ENCODE data around the gene TLE4. TPM values are rescaled to one million over a fixed set of nuclear protein-coding genes. Genes with fewer than 3 reads are reported as not detected.

TLE4 gene
- total and polyA plus RNA-seq, 12 donors, result 4.2 to 17.3 (median 11.0) TPM

DNA sequence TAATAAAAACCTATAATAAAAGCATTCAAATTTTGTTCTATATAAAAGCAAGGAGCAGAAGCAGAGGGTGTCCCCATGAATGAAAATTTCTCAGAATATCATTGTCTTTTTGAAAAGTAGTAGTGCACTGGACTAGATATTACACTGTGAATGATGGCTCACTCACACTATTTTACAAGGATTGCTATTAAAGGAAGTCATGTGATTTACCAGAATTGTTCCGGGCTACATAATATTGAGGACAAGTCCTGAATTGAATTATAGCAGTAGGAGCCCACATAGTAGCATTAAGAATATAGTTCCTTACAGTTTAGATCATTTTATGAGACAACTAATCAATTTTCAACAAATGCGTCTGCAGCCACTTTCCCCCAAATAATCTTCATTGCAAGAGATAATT, 7.7 kb upstream of the TLE4 start:
- TF ChIP-seq, protein P1, sequence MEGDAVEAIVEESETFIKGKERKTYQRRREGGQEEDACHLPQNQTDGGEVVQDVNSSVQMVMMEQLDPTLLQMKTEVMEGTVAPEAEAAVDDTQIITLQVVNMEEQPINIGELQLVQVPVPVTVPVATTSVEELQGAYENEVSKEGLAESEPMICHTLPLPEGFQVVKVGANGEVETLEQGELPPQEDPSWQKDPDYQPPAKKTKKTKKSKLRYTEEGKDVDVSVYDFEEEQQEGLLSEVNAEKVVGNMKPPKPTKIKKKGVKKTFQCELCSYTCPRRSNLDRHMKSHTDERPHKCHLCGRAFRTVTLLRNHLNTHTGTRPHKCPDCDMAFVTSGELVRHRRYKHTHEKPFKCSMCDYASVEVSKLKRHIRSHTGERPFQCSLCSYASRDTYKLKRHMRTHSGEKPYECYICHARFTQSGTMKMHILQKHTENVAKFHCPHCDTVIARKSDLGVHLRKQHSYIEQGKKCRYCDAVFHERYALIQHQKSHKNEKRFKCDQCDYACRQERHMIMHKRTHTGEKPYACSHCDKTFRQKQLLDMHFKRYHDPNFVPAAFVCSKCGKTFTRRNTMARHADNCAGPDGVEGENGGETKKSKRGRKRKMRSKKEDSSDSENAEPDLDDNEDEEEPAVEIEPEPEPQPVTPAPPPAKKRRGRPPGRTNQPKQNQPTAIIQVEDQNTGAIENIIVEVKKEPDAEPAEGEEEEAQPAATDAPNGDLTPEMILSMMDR (IDR thresholded peaks at IDR 0.05), result no peak
- intact Hi-C loops (cut with DNase I), result no loop called here
- ATAC-seq (no peak), DNase-seq (no peak)
- Histone ChIP-seq H3K36me3 (no peaks in the 10 kb centered on the region), H3K27me3 (peaks cover 0 to 24% (median 9%) of the 10 kb centered on the region in 7 donors), H3K4me3 (no peak overlapping the region), H3K9me3 (peaks cover 0 to 8% (median 0%) of the 10 kb centered on the region in 11 donors), H3K27ac (no peak overlapping the region), H3K4me1 (peaks cover 0 to 11% (median 0%) of the 10 kb centered on the region in 9 donors)
- 85 to 89% methylated on average over 2 of the region's 2 CpGs for WGBS, 2 donors

DNA sequence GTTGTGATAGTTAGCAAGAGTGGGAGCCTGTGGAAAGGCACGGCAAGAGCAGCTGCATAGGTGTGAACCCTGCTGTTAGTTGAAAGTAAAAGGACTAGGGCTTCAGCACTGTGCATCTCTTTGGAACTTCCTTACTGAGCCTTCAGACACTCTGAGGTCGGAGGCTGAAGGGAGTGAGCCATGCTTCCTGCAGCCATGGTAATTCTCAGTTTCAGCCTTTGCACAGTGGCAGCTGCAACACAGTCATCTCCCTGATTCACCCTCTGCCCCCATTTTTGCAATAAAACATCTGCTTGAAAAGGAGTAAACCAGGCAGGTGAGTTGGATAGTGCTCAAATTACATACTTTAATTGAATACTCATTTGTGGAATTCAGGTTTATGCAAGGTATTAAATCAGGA, 6.5 kb upstream of the TLE4 start:
- 56 to 65% methylated on average over 2 of the region's 2 CpGs for WGBS, 2 donors
- intact Hi-C loops (cut with DNase I), result no loop called here
- Histone ChIP-seq H3K4me1 (peaks cover 0 to 18% (median 4%) of the 10 kb centered on the region in 9 donors), H3K36me3 (no peaks in the 10 kb centered on the region), H3K4me3 (no peak overlapping the region), H3K9me3 (peaks cover 0 to 8% (median 0%) of the 10 kb centered on the region in 11 donors), H3K27me3 (peaks cover 0 to 28% (median 9%) of the 10 kb centered on the region in 7 donors), H3K27ac (no peak overlapping the region)
- TF ChIP-seq, protein P1 (IDR thresholded peaks at IDR 0.05), result no peak
- DNase-seq (no peak), ATAC-seq (no peak)

DNA sequence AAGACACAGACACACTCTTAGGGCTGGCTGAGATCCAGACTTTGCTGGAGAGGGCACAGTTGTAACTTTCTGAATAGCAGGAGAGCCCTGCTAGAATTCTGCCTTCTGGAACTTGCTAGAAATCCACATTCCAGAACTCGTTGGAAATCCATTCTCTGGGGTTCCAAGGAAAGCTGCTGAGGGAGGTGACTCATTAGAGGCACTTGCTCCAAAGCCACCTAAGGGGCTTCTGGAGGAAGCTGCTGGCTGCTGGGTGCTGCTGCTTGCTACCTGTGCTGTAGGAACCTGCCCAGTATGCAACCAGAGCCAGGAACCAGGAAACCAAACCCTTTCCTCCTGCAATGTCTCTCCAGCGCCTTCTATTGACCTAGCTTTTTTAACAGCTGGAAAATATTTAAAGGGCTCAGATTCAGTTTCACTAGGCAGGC, 4.1 kb upstream of the TLE4 start:
- Histone ChIP-seq H3K4me1 (peaks cover 0 to 22% (median 10%) of the 10 kb centered on the region in 9 donors), H3K27me3 (peaks cover 0 to 31% (median 9%) of the 10 kb centered on the region in 7 donors), H3K27ac (no peak overlapping the region), H3K36me3 (no peaks in the 10 kb centered on the region), H3K9me3 (peaks cover 0 to 8% (median 0%) of the 10 kb centered on the region in 11 donors), H3K4me3 (no peak overlapping the region)
- TF ChIP-seq, protein P1 (IDR thresholded peaks at IDR 0.05), result no peak
- 76 to 83% methylated on average over 2 of the region's 2 CpGs for WGBS, 2 donors
- no peak for ATAC-seq
- intact Hi-C loops (cut with DNase I), result no loop called here
- DNase-seq, result no peak

DNA sequence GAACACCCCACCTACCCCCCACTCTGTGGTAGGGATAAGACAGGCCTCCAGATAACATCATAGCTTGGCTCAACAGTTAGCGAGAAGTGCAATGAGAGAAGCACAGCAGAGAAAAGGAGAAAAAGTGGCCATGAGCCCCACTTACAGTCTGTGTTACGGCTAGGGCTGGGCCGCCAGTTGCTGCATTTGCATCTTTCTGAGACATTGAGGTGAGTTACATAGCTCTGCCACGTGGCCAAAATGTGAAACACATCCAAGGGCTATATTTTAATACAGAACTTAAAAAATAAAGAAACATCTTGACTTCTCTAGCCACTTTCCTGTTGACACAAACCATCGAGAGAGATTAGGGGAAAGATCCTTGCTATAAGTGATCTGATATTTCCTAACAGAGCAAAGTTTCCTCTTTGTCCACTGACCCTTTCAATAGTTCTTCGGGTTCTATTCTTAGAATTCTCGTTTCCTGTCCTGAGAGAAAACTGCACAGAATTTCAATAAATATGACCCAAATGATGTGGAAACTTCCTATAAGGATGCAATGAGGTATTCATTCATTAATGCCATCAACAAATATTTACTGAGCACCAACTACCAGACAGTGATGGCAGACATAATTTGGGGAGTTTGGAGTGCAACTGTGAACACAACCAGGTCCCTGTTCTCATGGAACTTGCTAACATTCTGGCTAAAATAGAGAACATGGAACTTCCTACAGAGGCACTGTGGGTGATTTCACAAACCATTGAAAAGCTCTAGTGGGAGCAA, 3.2 kb upstream of the TLE4 start:
- H3K36me3 ChIP-seq, result no peaks in the 10 kb centered on the region
- peaks cover 0 to 22% (median 10%) of the 10 kb centered on the region in 9 donors for H3K4me1 ChIP-seq
- H3K9me3 ChIP-seq, result peaks cover 0 to 8% (median 0%) of the 10 kb centered on the region in 11 donors
- ATAC-seq (no peak), DNase-seq (no peak)
- no peak overlapping the region for H3K4me3 ChIP-seq
- WGBS, 2 donors, result 72 to 73% methylated on average over 7 of the region's 7 CpGs
- TF ChIP-seq, protein P1 (IDR thresholded peaks at IDR 0.05), result no peak
- H3K27me3 ChIP-seq, result peaks cover 0 to 31% (median 9%) of the 10 kb centered on the region in 7 donors
- intact Hi-C loops (cut with DNase I), result no loop called here
- peak overlapping the region in 1 of 10 donors; percentile 27 for H3K27ac ChIP-seq
